Natural killer cell (primary cell): Measurements from ENCODE around the gene PALLD. TPM values are rescaled to one million over a fixed set of nuclear protein-coding genes. Genes with fewer than 3 reads are reported as not detected.

ENCODE experiments used
- ATAC-seq, 3 donors: fragments of 150-1000 bp in 2 of 3; fragments of 200-7000 bp in 1 of 3; cut with Tn5 transposase; 1 replicate in 1 of 3; 2 replicates in 2 of 3; pipeline ENCODE4 v1.10.0; 2021; ENCODE audit warnings: mild to moderate bottlenecking in 2 of 3, moderate library complexity in 2 of 3
- DNase-seq, 2 donors: peaks; one replicate each; pipeline versions ENCODE4 v3.0.0 to v3.0.0-alpha.2; 2013 to 2021; ENCODE audit warnings: mixed read lengths in 1 of 2
- H3K27ac ChIP-seq: one replicate; pipeline ENCODE4 v1.5.1; 2013; ENCODE audit warnings: mild to moderate bottlenecking, low read length
- H3K27me3 ChIP-seq: one replicate; pipeline ENCODE4 v1.6.1; 2013; ENCODE audit warnings: low read length; ENCODE audit not compliant: control insufficient read depth, insufficient read depth
- H3K36me3 ChIP-seq: one replicate; pipeline ENCODE4 v1.6.1; 2013; ENCODE audit warnings: low read length; ENCODE audit not compliant: control insufficient read depth, insufficient read depth
- H3K4me1 ChIP-seq: one replicate; pipeline ENCODE4 v1.6.1; 2013; ENCODE audit warnings: low read length; ENCODE audit not compliant: control insufficient read depth, insufficient read depth
- H3K4me3 ChIP-seq: one replicate; pipeline ENCODE4 v1.5.1; 2013; ENCODE audit warnings: low read length
- H3K9me3 ChIP-seq: one replicate; pipeline ENCODE4 v1.6.1; 2013; ENCODE audit warnings: low read length; ENCODE audit not compliant: control insufficient read depth, insufficient read depth
- H3K27ac Mint-ChIP-seq, 2 donors: one replicate each; pipeline ENCODE4 v1.8.0; 2022; ENCODE audit warnings: mild to moderate bottlenecking in 2 of 2, mixed read lengths in 2 of 2, moderate library complexity in 1 of 2
- H3K27me3 Mint-ChIP-seq, 2 donors: one replicate each; pipeline ENCODE4 v1.8.0; 2022; ENCODE audit warnings: low read depth in 2 of 2, mixed read lengths in 2 of 2
- H3K36me3 Mint-ChIP-seq: one replicate; pipeline ENCODE4 v1.8.0; 2022; ENCODE audit warnings: mixed read lengths
- H3K4me1 Mint-ChIP-seq, 2 donors: one replicate each; pipeline ENCODE4 v1.8.0; 2022; ENCODE audit warnings: mixed read lengths in 2 of 2
- H3K4me3 Mint-ChIP-seq: one replicate; pipeline ENCODE4 v1.8.0; 2022; ENCODE audit warnings: mild to moderate bottlenecking, moderate library complexity, mixed read lengths
- H3K9me3 Mint-ChIP-seq, 2 donors: one replicate each; pipeline ENCODE4 v1.8.0; 2022; ENCODE audit warnings: mixed read lengths in 2 of 2
- WGBS: methylation state at CpG from one replicate; pipeline ENCODE4 v1.1.7; 2013; ENCODE audit warnings: missing lambda C conversion rate; ENCODE audit not compliant: insufficient coverage; 5-methylcytosine and 5-hydroxymethylcytosine counted together
- intact Hi-C: fragments of 100-400 bp; cut with micrococcal nuclease; formaldehyde crosslinking; loops from one replicate; pipeline ENCODE4 v1.14.2; 2022
- total RNA-seq, 4 donors: library from RNA; stranded (reverse); fragments of 120-200 nt in 1 of 4; gene quantifications; one replicate each; pipeline versions ENCODE4 v1.2.3 to v1.2.4, GENCODE V29; 2013 to 2022
- TF ChIP-seq, protein P1 (sequence below): fragments of 200-600 bp; IDR thresholded peaks from one replicate; pipeline ENCODE4 v1.8.0; 2022; ENCODE audit warnings: antibody characterized with exemption

PALLD gene
- total RNA-seq, 3 donors from 2014 or later (not counting 1 experiment from before 2014, with no cell fraction given), result 15.1 to 25.4 (median 22.8) TPM

DNA sequence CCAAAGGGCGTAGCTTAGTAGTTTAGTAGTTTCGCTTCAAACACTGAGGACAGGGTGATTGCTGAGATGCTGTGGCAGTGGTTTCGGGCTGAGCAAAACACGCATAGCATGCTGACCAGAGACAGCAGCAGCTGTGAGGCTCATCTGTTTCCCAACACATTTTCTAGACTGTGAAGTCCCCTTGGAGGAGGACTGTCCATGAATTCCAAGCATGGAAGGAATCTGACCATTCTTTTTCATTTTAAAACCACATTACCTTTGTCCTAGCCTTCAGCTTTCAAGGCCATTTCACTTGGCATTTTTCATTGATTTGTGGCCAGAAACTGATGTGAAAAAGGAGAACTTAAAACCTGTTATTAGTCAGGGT, 240.9 kb downstream of the PALLD start:
- Histone ChIP-seq H3K36me3 (no peaks in the 10 kb centered on the region), H3K4me3 (no peak overlapping the region), H3K27ac (no peak overlapping the region), H3K9me3 (no peaks in the 10 kb centered on the region), H3K27me3 (no peaks in the 10 kb centered on the region), H3K4me1 (no peaks in the 10 kb centered on the region)
- Mint-ChIP-seq H3K27ac (no peak overlapping the region), H3K4me3 (no peak overlapping the region), H3K9me3 (no peaks in the 10 kb centered on the region), H3K27me3 (peaks cover 7 to 35% of the 10 kb centered on the region in 2 donors), H3K4me1 (no peaks in the 10 kb centered on the region), H3K36me3 (no peaks in the 10 kb centered on the region)
- DNase-seq, result no peak
- 97% methylated on average over 4 of the region's 4 CpGs for WGBS
- TF ChIP-seq, protein P1, sequence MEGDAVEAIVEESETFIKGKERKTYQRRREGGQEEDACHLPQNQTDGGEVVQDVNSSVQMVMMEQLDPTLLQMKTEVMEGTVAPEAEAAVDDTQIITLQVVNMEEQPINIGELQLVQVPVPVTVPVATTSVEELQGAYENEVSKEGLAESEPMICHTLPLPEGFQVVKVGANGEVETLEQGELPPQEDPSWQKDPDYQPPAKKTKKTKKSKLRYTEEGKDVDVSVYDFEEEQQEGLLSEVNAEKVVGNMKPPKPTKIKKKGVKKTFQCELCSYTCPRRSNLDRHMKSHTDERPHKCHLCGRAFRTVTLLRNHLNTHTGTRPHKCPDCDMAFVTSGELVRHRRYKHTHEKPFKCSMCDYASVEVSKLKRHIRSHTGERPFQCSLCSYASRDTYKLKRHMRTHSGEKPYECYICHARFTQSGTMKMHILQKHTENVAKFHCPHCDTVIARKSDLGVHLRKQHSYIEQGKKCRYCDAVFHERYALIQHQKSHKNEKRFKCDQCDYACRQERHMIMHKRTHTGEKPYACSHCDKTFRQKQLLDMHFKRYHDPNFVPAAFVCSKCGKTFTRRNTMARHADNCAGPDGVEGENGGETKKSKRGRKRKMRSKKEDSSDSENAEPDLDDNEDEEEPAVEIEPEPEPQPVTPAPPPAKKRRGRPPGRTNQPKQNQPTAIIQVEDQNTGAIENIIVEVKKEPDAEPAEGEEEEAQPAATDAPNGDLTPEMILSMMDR, result no peak
- ATAC-seq, result no peak
- intact Hi-C loops, result no loop called here

DNA sequence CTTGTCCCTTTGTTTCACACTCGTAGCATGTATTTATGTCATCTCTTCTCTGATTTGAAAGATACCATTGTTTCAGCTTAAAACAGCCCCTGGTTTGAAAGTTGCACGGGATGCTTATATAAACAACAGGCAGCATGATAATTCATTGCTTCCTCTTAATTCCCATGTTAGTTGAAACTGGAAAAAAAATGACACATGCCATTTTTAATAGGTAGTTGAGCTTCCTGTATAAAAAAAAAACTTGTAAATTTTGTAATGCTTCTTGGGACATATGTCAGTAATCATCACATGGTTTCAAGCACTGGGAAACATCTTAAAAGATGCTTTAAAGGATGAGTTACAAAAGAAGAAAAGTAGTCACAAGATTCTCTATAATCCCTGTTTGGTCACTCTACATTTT, 243.0 kb downstream of the PALLD start:
- no peaks in the 10 kb centered on the region for H3K36me3 Mint-ChIP-seq
- 57% methylated on average over 1 of the region's 2 CpGs for whole genome bisulfite sequencing
- Histone ChIP-seq H3K36me3 (no peaks in the 10 kb centered on the region), H3K4me3 (no peak overlapping the region), H3K27me3 (no peaks in the 10 kb centered on the region), H3K9me3 (no peaks in the 10 kb centered on the region), H3K4me1 (no peaks in the 10 kb centered on the region), H3K27ac (no peak overlapping the region)
- intact Hi-C loops, result no loop called here
- no peaks in the 10 kb centered on the region for H3K4me1 Mint-ChIP-seq
- H3K9me3 Mint-ChIP-seq, result no peaks in the 10 kb centered on the region
- peaks cover 17 to 40% of the 10 kb centered on the region in 2 donors for H3K27me3 Mint-ChIP-seq
- H3K4me3 Mint-ChIP-seq, result no peak overlapping the region
- no peak overlapping the region for H3K27ac Mint-ChIP-seq
- DNase-seq, result no peak
- TF ChIP-seq, protein P1, result no peak
- no peak for ATAC-seq

DNA sequence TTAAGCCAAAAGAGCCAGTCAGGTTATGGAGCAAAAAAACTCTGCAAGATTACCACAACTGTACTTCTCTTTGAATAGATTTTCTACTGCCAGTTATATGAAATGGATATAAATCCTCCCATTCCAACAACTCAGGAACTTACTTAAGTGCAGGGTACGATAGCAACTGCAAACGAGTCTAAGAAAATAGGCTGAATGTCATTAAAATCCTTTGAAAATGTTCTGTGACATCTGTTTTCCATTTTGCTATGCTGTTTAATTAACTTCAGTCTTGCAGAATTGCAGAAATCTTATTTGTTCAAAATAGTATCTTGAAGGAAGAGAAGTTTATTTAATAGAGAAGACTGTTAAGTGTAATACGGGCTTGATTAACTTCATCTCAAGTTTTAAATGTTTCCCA, 243.8 kb downstream of the PALLD start:
- WGBS, result 82% methylated on average over 2 of the region's 3 CpGs
- Mint-ChIP-seq H3K9me3 (no peaks in the 10 kb centered on the region), H3K4me3 (no peak overlapping the region), H3K27me3 (peaks cover 17 to 40% of the 10 kb centered on the region in 2 donors), H3K27ac (no peak overlapping the region), H3K36me3 (no peaks in the 10 kb centered on the region), H3K4me1 (no peaks in the 10 kb centered on the region)
- Histone ChIP-seq H3K4me3 (no peak overlapping the region), H3K27ac (no peak overlapping the region), H3K27me3 (no peaks in the 10 kb centered on the region), H3K9me3 (no peaks in the 10 kb centered on the region), H3K36me3 (no peaks in the 10 kb centered on the region), H3K4me1 (no peaks in the 10 kb centered on the region)
- DNase-seq (no peak), ATAC-seq (no peak)
- TF ChIP-seq, protein P1, result no peak
- intact Hi-C loops, result no loop called here
